PFSK-1 (cell line): ENCODE results near the gene CTU1.

ENCODE experiments used
- POLR2AphosphoS5 ChIP-seq: IDR thresholded peaks from 2 replicates; pipeline ENCODE4 v1.6.1; 2012; ENCODE audit warnings: low read depth, mild to moderate bottlenecking, control low read depth, low read length, moderate library complexity
- REST ChIP-seq, 2 experiments: IDR thresholded peaks; 2 replicates each; pipeline versions ENCODE4 v1.6.1 to v1.8.0; 2011 to 2012; ENCODE audit warnings: low read depth in 2 of 2, low read length in 2 of 2, control low read depth in 1 of 2, inconsistent platforms in 1 of 2, mild to moderate bottlenecking in 1 of 2, moderate library complexity in 1 of 2; ENCODE audit not compliant: insufficient read depth in 1 of 2
- SIN3A ChIP-seq: IDR thresholded peaks from 2 replicates; pipeline ENCODE4 v1.6.1; 2012; ENCODE audit warnings: mild to moderate bottlenecking, low read length, moderate library complexity, borderline replicate concordance; ENCODE audit not compliant: insufficient read depth
- TAF1 ChIP-seq: IDR thresholded peaks from 2 replicates; pipeline ENCODE4 v1.6.1; 2012; ENCODE audit warnings: low read length, control low read depth, borderline replicate concordance; ENCODE audit not compliant: insufficient read depth

DNA sequence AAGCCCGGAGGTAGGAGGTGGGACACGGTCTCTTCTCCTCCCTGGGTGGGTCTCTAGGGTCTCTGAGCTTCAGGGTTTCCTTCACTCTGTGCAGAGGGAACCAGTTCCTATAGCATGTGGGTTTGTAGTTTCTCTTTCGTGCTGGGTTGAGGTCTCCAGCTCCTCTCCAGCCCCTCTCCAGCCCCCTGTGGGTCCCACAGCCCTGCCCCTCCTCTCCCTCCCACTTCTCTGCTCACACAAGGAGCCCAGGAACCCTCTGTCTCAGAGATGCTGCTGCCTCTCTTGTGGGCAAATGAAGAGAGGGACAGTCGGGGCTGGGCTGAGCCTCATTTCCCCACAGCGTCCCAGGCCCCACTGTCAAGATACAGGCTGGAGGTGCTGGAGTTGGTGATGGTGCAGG lies 35.3 kb upstream of the CTU1 start:
- TF ChIP-seq POLR2AphosphoS5 (no peak), SIN3A (no peak), REST (IDR thresholded peaks at IDR 0.05; ENCODE audit: insufficient read depth in 1 of 2, low read depth in 2 of 2, low read length in 2 of 2) (no peak), TAF1 (no peak)
